Smooth muscle cell (in vitro differentiated cells): Measurements from ENCODE around the gene KRTAP5-4. TPM values are rescaled to one million over a fixed set of nuclear protein-coding genes. Genes with fewer than 3 reads are reported as not detected.
A peak's percentile ranks its signal among the peaks of the same experiment; 100 is the strongest.

ENCODE experiments used
- DNase-seq: peaks from one replicate; lab custom pipeline; 2025; ENCODE audit not compliant: unreplicated experiment; lab: John Stamatoyannopoulos, UW
- H2AFZ ChIP-seq: fragments of 200-600 bp; sonication (generic); 2 replicates; pipeline ENCODE4 v1.6.0; 2016; ENCODE audit warnings: antibody characterized with exemption, low read depth, mild to moderate bottlenecking
- H3F3A ChIP-seq: fragments of 200-600 bp; sonication (generic); 2 replicates; pipeline ENCODE4 v1.6.0; 2017; ENCODE audit warnings: antibody characterized with exemption, low read depth
- H3K27ac ChIP-seq: fragments of 200-600 bp; sonication (generic); 2 replicates; pipeline ENCODE4 v1.5.1; 2016; ENCODE audit warnings: low read depth, mild to moderate bottlenecking
- H3K27me3 ChIP-seq: fragments of 200-600 bp; sonication (generic); 2 replicates; pipeline ENCODE4 v1.6.1; 2016; ENCODE audit warnings: low read depth, mild to moderate bottlenecking
- H3K36me3 ChIP-seq: fragments of 200-600 bp; sonication (generic); 2 replicates; pipeline ENCODE4 v1.5.1; 2016; ENCODE audit warnings: low read depth
- H3K4me1 ChIP-seq: fragments of 200-600 bp; sonication (generic); 2 replicates; pipeline ENCODE4 v1.5.1; 2016; ENCODE audit warnings: low read depth
- H3K4me2 ChIP-seq: fragments of 200-600 bp; sonication (generic); 2 replicates; pipeline ENCODE4 v1.6.0; 2016; ENCODE audit warnings: mild to moderate bottlenecking
- H3K4me3 ChIP-seq: fragments of 200-600 bp; sonication (generic); 2 replicates; pipeline ENCODE4 v1.5.1; 2016; ENCODE audit warnings: mild to moderate bottlenecking
- H3K79me2 ChIP-seq: fragments of 200-600 bp; sonication (generic); 2 replicates; pipeline ENCODE4 v1.6.0; 2016; ENCODE audit warnings: low read depth, mild to moderate bottlenecking
- H3K9ac ChIP-seq: fragments of 200-600 bp; sonication (generic); 2 replicates; pipeline ENCODE4 v1.6.0; 2016; ENCODE audit warnings: low read depth
- H3K9me3 ChIP-seq: fragments of 200-600 bp; sonication (generic); replicated peaks from 2 replicates; pipeline ENCODE4 v1.5.1; 2016; ENCODE audit warnings: low read depth
- H4K20me1 ChIP-seq: fragments of 200-600 bp; sonication (generic); 2 replicates; pipeline ENCODE4 v1.6.0; 2016; ENCODE audit warnings: low read depth
- CTCF ChIP-seq: fragments of 200-600 bp; sonication (generic); IDR thresholded peaks from 2 replicates; pipeline ENCODE4 v1.5.1; 2017; ENCODE audit warnings: borderline replicate concordance, mild to moderate bottlenecking, antibody characterized with exemption; ENCODE audit not compliant: insufficient read depth, poor library complexity, severe bottlenecking
- WGBS: methylation state at CpG from one replicate; pipeline ENCODE4 v1.1.7; 2016; ENCODE audit warnings: low lambda C conversion rate; 5-methylcytosine and 5-hydroxymethylcytosine counted together
- polyA plus RNA-seq: library from polyadenylated mRNA; unstranded; fragments of >200 nt; fragmentation: Nextera tagmentation; extraction: Ambion mirVana; gene quantifications from 2 replicates; pipeline ENCODE4 v1.2.1, GENCODE V29; 2016
- total RNA-seq: library from RNA; depleted of rRNA; stranded (reverse); fragments of >200 nt; gene quantifications from 2 replicates; pipeline ENCODE4 v1.2.3, GENCODE V29; 2014

Gene KRTAP5-4
- total and polyA plus RNA-seq, 2 experiments from 2014 or later = not detected

GRCh38 chr11:1651411-1651980, 29.6 kb upstream of the KRTAP5-4 start:
- 52% methylated on average over 7 of the region's 7 CpGs for WGBS
- Histone ChIP-seq H2AFZ (peak overlapping the region; percentile 43), H3K9ac (no peak overlapping the region), H3F3A (peaks cover 7% of the 10 kb centered on the region), H3K4me2 (peak overlapping the region; percentile 48), H3K4me1 (peaks cover 10% of the 10 kb centered on the region), H3K9me3 (no peaks in the 10 kb centered on the region), H3K36me3 (no peaks in the 10 kb centered on the region), H3K4me3 (no peak overlapping the region), H3K79me2 (no peaks in the 10 kb centered on the region), H4K20me1 (no peaks in the 10 kb centered on the region), H3K27ac (peak overlapping the region; percentile 15), H3K27me3 (no peaks in the 10 kb centered on the region)
- no peak for DNase-seq
- no peak for TF ChIP-seq CTCF

GRCh38 chr11:1650918-1651262, 29.0 kb upstream of the KRTAP5-4 start:
- no peak overlapping the region for H3K9ac ChIP-seq

GRCh38 chr11:1650034-1650917, 28.3 kb upstream of the KRTAP5-4 start:
- no peak overlapping the region for H3K9ac ChIP-seq
- H3K27me3 ChIP-seq = no peaks in the 10 kb centered on the region
- H3K79me2 ChIP-seq = no peaks in the 10 kb centered on the region
- H3K4me2 ChIP-seq = no peak overlapping the region
- H3K4me3 ChIP-seq = no peak overlapping the region
- peaks cover 7% of the 10 kb centered on the region for H3F3A ChIP-seq
- peaks cover 10% of the 10 kb centered on the region for H3K4me1 ChIP-seq
- no peak for DNase-seq
- no peak overlapping the region for H3K27ac ChIP-seq
- H2AFZ ChIP-seq = no peak overlapping the region
- WGBS = 87% methylated on average over 15 of the region's 15 CpGs
- H3K36me3 ChIP-seq = no peaks in the 10 kb centered on the region
- no peaks in the 10 kb centered on the region for H3K9me3 ChIP-seq
- H4K20me1 ChIP-seq = no peaks in the 10 kb centered on the region
- TF ChIP-seq CTCF = no peak

More at GRCh38 chr11:1650918-1651262, 29.0 kb upstream of the KRTAP5-4 start:
- no peak overlapping the region for H3K27ac ChIP-seq
- H3K36me3 ChIP-seq = no peaks in the 10 kb centered on the region
- TF ChIP-seq CTCF = no peak
- H3K4me2 ChIP-seq = no peak overlapping the region
- H3K27me3 ChIP-seq = no peaks in the 10 kb centered on the region
- WGBS = 84% methylated on average over 5 of the region's 5 CpGs
- no peak for DNase-seq
- H3K4me3 ChIP-seq = no peak overlapping the region
- peaks cover 10% of the 10 kb centered on the region for H3K4me1 ChIP-seq
- H3K9me3 ChIP-seq = no peaks in the 10 kb centered on the region
- H2AFZ ChIP-seq = no peak overlapping the region
- H3F3A ChIP-seq = peaks cover 7% of the 10 kb centered on the region
- no peaks in the 10 kb centered on the region for H3K79me2 ChIP-seq
- no peaks in the 10 kb centered on the region for H4K20me1 ChIP-seq
